ENCODE results near the gene CDK14.

The CDK14 gene

DNA sequence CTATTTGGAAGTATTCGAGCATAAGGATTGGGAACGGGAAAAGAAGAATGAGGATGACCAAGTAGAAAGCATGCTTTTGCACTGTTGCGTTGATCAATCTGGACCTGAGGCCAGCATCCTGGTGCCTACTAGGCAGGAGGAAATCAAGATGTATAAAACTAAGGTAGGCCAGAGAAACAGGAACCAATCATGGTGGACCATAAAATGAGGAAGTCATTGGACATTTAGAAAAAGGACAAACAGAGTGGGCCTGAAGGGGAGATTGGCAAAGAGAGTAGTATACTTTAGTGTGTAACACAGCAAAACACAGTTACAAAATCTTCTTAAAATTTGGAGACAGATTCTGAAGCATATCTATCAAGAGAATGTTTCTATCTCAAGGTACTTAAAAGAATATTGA is 497.1 kb downstream of the CDK14 start:
- no peak for DNase-seq (ENCODE audit: low spot score)

DNA sequence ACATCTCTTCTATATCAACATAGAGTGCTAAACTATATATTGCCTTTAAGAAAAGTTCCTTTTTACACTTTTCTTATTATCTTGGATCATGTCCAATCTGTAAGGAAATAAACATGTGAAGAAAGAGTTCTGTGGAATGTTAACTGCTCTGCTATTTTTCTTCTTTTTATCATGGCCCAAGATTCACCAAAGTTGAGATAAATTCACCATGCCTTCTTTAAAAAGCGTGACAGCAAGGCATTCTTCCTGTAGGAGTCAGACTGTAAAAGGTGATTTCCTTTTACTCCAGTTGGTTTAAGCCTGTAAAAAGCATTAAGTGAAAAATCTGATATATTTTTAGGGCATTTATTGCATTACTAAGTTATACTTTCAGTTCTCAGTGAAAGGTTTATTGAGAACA is 502.4 kb downstream of the CDK14 start:
- DNase-seq (ENCODE audit: low spot score), result no peak

- DNase-seq (ENCODE audit: low spot score), result no peak
Measured at GRCh38 chr7:91103363-91103762, 507.2 kb downstream of the CDK14 start.

- DNase-seq (ENCODE audit: low spot score), result no peak
Measured at GRCh38 chr7:91107460-91107859, 511.3 kb downstream of the CDK14 start.

DNA sequence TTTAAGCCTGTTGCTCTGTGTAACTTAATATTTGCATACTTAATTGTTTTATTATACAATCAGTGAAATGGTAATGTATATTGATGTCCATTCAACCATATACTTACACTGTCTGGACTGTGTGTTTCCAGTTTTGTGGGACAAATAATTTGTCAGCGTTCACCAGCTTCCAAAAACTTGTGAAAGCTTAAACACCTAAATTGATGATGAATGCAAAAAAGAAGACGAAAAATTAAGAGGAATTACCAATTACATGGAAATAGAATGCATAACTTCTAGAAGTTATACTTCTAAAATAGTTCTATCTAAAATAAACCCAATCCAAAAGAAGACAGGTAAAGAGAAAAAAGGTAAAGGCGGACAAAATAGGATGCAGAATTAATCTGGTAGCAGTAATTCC is 513.1 kb downstream of the CDK14 start:
- DNase-seq (ENCODE audit: low spot score), result no peak

DNA sequence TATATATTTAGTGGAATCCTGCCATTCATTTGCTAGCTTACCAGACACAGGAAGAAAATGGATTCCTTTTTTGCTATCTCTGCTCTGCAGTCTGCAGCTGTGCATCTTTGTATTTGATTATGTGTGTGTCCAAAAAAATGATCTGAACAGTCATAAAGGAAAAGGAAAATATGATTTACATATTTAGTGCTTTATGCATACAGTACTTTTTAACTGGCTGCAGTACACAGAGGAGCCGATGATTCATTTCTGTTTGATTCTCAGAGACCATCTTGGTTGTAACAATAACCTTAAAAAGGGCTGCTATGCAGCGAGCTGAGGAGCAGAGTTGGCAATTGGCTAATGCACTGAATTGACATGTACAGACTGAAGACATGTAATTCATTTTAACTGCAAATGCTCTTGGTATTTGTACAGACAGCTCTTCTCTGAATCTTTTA is 516.8 kb downstream of the CDK14 start:
- DNase-seq (ENCODE audit: low spot score), result no peak

DNA sequence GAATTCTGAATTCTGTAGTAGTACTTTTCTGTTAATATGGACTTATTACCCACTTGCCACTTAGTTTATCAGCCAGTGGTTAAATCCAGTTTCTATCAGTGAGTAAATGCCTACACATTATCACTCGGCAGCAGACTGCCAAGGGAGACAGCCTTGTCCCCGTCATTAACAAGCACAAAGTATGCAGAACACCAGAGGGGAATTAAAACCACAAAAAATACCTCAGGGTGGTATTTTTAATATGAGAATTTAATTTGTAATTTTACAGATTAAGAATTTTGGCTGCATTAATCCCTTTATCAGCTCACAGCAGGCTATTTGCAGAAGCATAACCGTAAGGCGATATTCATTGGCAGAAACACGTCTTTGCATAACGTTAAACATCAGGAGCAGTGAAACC is 518.1 kb downstream of the CDK14 start:
- no peak for DNase-seq (ENCODE audit: low spot score)

GRCh38 chr7:91126762-91127161 is 530.6 kb downstream of the CDK14 start:
- no peak for DNase-seq (ENCODE audit: low spot score)

- no peak for DNase-seq (ENCODE audit: low spot score)
Measured at GRCh38 chr7:91127325-91127724, 531.2 kb downstream of the CDK14 start.

DNA sequence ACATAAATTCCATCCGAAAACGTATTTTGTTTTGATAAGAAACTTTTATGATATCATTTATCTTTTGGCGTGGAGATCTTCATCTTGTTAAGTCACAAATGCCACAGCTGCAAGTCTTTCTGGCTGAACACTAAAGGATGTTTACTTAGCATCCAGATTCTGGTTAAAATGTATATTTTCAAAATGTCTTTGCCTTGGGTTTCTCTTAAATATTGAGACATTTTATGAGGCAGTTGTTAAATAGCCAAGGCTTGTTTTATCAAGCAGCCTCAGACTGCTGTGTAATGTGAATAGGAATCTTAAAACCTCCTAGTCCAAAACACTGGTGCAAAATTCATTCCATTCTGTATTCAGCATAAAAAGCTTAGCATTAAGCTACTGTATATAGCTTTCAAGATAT is 531.8 kb downstream of the CDK14 start:
- no peak for DNase-seq (ENCODE audit: low spot score)

DNA sequence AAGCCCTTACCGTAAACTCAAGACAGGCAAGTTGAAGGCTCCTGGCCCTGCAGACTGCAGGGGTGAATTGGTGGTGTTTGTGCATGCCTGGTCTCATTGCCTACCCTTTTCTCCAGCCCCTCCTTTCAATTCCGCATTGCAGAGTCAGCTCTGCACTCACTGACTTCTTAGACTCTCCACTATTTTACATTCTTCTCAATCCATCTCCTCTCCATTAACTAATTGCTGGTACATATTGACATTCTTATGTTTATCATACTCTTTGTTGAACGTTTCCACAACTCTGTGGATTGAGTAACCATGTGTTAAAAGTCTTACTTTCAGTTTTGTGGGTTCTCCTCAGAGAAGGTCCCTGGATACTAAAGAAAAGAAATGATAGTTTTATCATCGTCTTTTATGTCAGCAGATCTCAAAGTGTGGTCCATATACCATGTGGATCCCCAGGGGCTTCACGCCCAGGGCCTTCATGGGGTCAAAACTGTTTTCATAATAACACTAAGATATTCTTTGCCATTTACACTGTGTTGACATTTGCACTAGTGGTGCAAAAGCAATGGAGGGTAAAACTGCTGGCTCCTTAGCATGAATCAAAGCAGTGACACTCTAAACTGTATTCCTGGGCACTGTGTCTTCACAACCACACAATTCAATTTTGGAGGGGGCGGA is 532.7 kb downstream of the CDK14 start:
- DNase-seq (ENCODE audit: low spot score), result no peak

- DNase-seq (ENCODE audit: low spot score), result no peak
Measured at GRCh38 chr7:91135300-91135699, 539.2 kb downstream of the CDK14 start.

DNA sequence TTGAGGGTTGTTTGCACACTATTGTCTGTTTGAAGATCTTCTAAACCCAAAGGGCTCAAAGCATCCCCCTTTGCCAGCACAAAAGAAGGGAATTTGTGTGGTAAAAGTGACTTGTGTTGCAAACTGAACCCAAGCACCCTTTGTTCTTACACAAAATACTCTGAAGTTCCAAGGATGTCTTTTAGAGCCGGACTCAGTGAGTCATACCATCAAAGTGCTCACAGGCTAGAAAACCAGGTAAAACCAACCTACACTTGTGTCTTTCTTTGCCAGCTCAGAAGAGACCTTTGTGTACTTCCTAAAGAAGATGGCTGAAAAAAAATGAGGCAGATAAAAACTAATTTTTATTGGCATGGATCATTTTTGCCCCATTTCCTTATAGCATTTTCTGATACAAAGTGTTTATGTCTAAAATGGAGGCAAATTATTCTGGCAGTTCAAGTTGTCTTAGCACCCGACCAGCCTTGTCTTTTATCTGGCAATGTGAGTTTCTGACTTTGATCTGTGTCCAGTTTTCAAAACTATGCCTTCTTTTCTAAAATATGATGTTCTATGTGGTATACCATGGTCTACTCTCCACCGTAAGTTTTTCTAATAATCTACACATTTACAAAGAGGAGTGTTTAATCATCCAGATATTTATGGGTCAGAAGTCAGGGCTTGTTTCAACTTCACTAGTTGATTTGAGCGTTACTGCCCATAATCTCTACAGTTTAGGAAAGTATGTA is 539.7 kb downstream of the CDK14 start:
- no peak for DNase-seq (ENCODE audit: low spot score)

DNA sequence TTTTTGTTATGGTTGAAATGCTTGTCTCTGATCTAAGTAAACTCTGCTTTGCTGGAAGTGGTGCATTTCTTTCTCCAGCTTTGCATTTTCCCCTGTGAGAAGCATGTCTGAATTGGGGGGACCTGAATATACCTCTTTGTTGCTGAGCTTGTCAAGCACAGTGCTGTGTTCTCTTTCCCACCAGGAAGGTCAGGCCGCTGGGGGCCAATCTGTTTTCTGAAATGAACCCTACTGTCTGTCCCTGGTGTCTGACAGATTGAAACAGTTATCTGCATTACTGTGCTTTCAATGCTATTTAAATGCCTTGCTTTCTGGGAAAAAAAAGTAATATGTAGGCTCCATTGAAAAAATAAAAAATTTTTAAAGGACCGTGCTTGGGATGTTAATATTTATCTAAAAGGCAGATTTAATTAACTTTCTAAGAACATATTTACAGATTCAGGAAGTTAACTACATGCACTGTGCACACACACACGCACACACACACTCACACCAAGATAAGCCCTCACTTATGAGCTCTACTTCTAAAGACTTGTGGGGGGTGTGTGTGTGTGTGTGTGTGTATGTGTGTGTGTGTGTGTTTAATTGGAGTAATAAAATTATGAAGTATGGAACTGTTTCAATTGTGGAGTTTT is 541.1 kb downstream of the CDK14 start:
- no peak for DNase-seq (ENCODE audit: low spot score)

DNA sequence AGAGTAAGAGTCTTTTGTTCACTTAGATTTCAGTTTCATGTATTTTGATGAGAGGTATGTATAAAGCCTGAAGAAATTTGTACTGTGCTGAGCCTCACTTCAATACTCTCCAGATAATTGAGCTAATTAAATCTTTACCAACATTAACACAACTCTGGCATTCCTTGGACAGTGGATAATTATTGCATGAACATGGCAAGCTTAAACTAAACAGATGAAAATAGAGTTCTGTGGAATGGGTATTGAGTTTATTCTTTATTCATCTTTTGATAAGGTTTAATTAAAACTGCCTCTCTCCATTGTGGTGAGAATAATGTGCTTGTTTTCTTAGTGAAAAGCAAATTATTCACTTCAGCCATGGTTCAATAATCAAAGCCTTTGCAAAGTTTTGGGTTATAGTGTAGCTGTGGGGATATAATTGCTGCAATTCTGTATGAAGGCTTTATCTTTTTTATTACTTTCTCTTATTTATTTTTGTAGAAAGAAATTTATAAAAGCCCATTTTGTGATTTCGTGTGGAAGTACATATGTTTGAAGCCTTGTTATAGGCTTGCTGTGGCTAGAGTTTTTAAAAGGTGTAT is 541.8 kb downstream of the CDK14 start:
- DNase-seq (ENCODE audit: low spot score), result no peak

GRCh38 chr7:91140286-91140685 is 544.2 kb downstream of the CDK14 start:
- DNase-seq (ENCODE audit: low spot score), result no peak

GRCh38 chr7:91140982-91141381 is 544.9 kb downstream of the CDK14 start:
- no peak for DNase-seq (ENCODE audit: low spot score)

DNA sequence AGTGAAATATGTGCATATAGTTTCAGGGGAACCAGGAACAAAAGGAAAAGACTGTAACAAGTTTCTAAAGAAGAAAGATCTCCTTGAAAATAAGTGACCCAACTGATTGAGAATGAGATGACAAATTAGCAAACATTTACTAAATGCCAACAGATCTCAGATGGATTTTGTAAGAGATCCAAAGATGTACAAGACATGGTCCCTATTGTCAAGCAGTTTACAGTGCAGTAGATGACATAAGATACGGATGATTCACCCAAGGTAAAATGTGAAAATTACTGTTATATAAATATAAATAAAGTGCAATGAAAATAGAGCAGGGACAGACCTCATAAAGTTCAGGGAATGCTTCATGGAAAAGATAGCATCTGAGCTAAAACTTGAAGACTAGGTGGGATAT is 546.6 kb downstream of the CDK14 start:
- no peak for DNase-seq (ENCODE audit: low spot score)

DNA sequence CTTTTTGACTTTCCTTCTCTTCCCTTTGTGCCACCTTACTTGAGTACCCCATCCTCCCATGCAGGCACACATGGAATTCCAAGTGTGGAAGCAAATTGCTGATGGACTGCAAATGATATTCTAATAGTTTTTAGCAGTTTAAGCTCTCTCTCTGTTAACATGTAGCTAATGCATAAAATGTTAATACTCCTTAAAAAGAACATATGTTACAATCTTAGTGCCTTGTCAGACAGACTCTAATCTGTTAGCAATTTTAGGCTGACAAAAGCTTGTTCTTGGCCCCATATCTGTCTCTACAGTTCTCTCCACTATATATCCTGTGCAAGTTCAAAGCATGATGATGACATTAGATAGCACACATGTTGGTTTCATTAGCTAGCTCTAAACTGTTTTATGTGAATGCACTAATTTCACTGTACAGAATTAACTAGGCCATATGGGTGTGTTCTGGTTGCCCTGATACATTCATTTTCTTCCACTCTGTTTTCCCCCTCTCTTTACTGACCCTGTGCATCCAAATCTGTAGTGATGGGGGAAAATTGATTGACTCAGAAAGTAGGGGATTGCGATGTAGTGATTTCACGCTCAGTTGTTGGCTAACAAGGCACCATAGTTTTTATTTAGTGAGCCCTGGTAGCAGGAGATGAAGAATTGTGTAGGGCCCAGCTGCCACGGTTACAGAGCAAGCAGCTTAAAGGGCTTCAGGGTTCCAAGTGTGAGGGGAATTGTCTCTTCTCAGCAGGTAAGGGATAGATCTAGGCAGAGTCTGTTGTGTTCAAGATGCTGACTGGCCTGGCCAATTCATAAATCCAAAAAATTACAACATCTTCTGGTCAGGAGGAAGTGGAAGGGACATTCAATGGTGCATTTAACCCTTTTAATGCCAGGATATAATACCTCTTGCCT is 553.5 kb downstream of the CDK14 start:
- DNase-seq (ENCODE audit: low spot score), result no peak

GRCh38 chr7:91151916-91152315 is 555.8 kb downstream of the CDK14 start:
- no peak for DNase-seq (ENCODE audit: low spot score)

DNA sequence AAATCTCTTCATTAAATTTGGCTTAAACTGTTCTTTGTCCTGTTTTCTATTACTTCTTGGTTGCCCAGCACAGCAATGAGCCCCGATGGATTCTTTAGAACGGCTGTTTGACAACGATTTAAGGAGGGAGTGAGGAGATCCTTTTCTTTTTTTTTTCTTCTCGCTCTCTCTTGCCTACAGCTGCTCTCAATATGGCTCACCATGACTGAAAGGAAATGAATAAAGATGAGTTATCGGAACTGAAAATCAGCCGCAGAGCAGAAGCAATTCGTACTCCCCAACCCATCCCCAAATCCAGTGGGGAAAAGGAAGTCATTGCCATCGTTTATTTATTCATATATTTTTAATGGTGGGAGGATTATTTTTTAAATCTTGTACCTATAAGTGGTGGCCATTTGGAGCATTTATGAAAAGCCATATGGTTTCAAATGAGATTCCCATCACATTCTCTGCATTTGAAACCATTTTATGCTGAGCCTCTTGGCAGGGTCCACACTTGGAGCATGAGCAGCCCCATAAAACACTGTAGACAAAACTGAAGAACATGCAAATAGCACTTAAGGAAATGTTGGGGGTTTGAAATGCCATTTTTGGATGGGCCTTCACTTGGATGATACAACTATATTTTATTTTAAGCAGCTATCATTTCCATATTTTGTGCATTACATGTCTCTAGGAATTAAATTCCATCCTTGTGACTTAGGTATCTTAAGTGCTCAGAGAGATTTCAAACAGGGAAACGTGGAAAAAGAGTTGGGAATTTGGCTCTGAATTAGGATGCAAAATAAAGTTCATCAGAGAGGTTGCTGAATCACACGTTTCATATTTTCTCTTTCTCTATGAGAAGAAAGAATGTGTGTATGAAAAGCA is 560.4 kb downstream of the CDK14 start:
- DNase-seq (ENCODE audit: low spot score), result no peak

Data from left forelimb (tissue), 1 donor.